WTC11 (cell line): ENCODE measurements around the gene CACNA1D. TPM values are rescaled to one million over a fixed set of nuclear protein-coding genes. Genes with fewer than 3 reads are reported as not detected.

ENCODE experiments used
- ATAC-seq: fragments of 200-7000 bp; cut with Tn5 transposase; 2 replicates; pipeline ENCODE4 v1.10.0; 2021; ENCODE audit warnings: mild to moderate bottlenecking, moderate library complexity
- CTCF ChIA-PET: fragments of 300-600 bp; sonication (Branson Sonifier 250); formaldehyde crosslinking; loops from one replicate; lab custom pipeline; 2021; ENCODE audit warnings: antibody characterized with exemption; lab: Charles Lee
- POLR2A ChIA-PET: fragments of 350-600 bp; sonication (Branson Sonifier 250); formaldehyde crosslinking; loops from one replicate; lab custom pipeline; 2021; ENCODE audit warnings: antibody characterized with exemption; lab: Charles Lee
- DNase-seq: peaks from one replicate; pipeline ENCODE4 v3.0.0; 2021; ENCODE audit warnings: low spot score
- H3K27ac Mint-ChIP-seq: 2 replicates; pipeline ENCODE4 v1.8.0; 2021; ENCODE audit warnings: mixed read lengths
- H3K27me3 Mint-ChIP-seq: 2 replicates; pipeline ENCODE4 v1.8.0; 2021; ENCODE audit warnings: low read depth, mild to moderate bottlenecking, moderate library complexity, mixed read lengths
- H3K36me3 Mint-ChIP-seq: 2 replicates; pipeline ENCODE4 v1.8.0; 2021; ENCODE audit warnings: mixed read lengths
- H3K4me1 Mint-ChIP-seq: 2 replicates; pipeline ENCODE4 v1.8.0; 2022; ENCODE audit warnings: mixed read lengths
- H3K4me3 Mint-ChIP-seq: 2 replicates; pipeline ENCODE4 v1.8.0; 2021; ENCODE audit warnings: mild to moderate bottlenecking, moderate library complexity, mixed read lengths
- H3K9me3 Mint-ChIP-seq: 2 replicates; pipeline ENCODE4 v1.8.0; 2021; ENCODE audit warnings: mixed read lengths
- ATF2 ChIP-seq: sonication (generic); formaldehyde crosslinking; IDR thresholded peaks from 2 replicates; pipeline ENCODE4 v1.8.1; 2022; ENCODE audit warnings: low read depth, missing genetic modification reagents, borderline replicate concordance
- ATF3 ChIP-seq: sonication (generic); formaldehyde crosslinking; conservative IDR thresholded peaks from 2 replicates; pipeline ENCODE4 v1.8.1; 2022; ENCODE audit warnings: mild to moderate bottlenecking, missing genetic modification reagents
- CBFB ChIP-seq: sonication (generic); formaldehyde crosslinking; IDR thresholded peaks from 2 replicates; pipeline ENCODE4 v1.8.1; 2022; ENCODE audit warnings: mild to moderate bottlenecking, low read depth, missing genetic modification reagents
- CDX4 ChIP-seq: fragments of 250-450 bp; sonication (Bioruptor Pico); IDR thresholded peaks from 2 replicates; pipeline ENCODE4 v1.9.0; 2021; ENCODE audit warnings: moderate library complexity, mild to moderate bottlenecking, inconsistent platforms, borderline replicate concordance
- CREM ChIP-seq: sonication (generic); formaldehyde crosslinking; IDR thresholded peaks from 2 replicates; pipeline ENCODE4 v1.8.1; 2022; ENCODE audit warnings: mild to moderate bottlenecking, missing genetic modification reagents, moderate library complexity
- CTCF ChIP-seq: fragments of 200-600 bp; IDR thresholded peaks from 2 replicates; pipeline ENCODE4 v1.8.0; 2022; ENCODE audit warnings: antibody characterized with exemption
- ESRRA ChIP-seq: sonication (generic); formaldehyde crosslinking; IDR thresholded peaks from 2 replicates; pipeline ENCODE4 v1.8.1; 2022; ENCODE audit warnings: mild to moderate bottlenecking, missing genetic modification reagents, borderline replicate concordance
- ETV6 ChIP-seq: sonication (generic); formaldehyde crosslinking; IDR thresholded peaks from 2 replicates; pipeline ENCODE4 v1.8.1; 2022; ENCODE audit warnings: mild to moderate bottlenecking, missing genetic modification reagents
- FOXK1 ChIP-seq: sonication (generic); formaldehyde crosslinking; IDR thresholded peaks from 2 replicates; pipeline ENCODE4 v1.8.0; 2022; ENCODE audit warnings: mild to moderate bottlenecking, moderate library complexity, missing genetic modification reagents
- GABPB1 ChIP-seq: sonication (generic); formaldehyde crosslinking; IDR thresholded peaks from 2 replicates; pipeline ENCODE4 v1.8.1; 2023; ENCODE audit warnings: mild to moderate bottlenecking, missing genetic modification reagents
- GRHL2 ChIP-seq: fragments of 250-450 bp; sonication (Bioruptor Pico); IDR thresholded peaks from 2 replicates; pipeline ENCODE4 v1.8.0; 2022; ENCODE audit warnings: mild to moderate bottlenecking, moderate library complexity; ENCODE audit not compliant: insufficient replicate concordance, severe bottlenecking
- HMGXB4 ChIP-seq: sonication (generic); formaldehyde crosslinking; IDR thresholded peaks from 2 replicates; pipeline ENCODE4 v1.8.1; 2023; ENCODE audit warnings: mild to moderate bottlenecking, moderate library complexity, missing genetic modification reagents
- KAT7 ChIP-seq: sonication (generic); formaldehyde crosslinking; IDR thresholded peaks from 2 replicates; pipeline ENCODE4 v1.8.1; 2023; ENCODE audit warnings: missing genetic modification reagents, mild to moderate bottlenecking, borderline replicate concordance
- MXD4 ChIP-seq: fragments of 250-450 bp; sonication (Bioruptor Pico); IDR thresholded peaks from 2 replicates; pipeline ENCODE4 v1.8.0; 2021; ENCODE audit warnings: mild to moderate bottlenecking, moderate library complexity, borderline replicate concordance
- NFYB ChIP-seq: sonication (generic); formaldehyde crosslinking; conservative IDR thresholded peaks from 2 replicates; pipeline ENCODE4 v1.8.0; 2022; ENCODE audit warnings: low read depth, missing genetic modification reagents
- NR1H2 ChIP-seq: sonication (generic); formaldehyde crosslinking; IDR thresholded peaks from 2 replicates; pipeline ENCODE4 v1.9.0; 2021; ENCODE audit warnings: mild to moderate bottlenecking, moderate library complexity, missing genetic modification reagents
- NR2C2 ChIP-seq: sonication (generic); formaldehyde crosslinking; IDR thresholded peaks from 2 replicates; pipeline ENCODE4 v1.8.0; 2022; ENCODE audit warnings: mild to moderate bottlenecking, missing genetic modification reagents
- PRRX2 ChIP-seq: fragments of 250-450 bp; sonication (Bioruptor Pico); IDR thresholded peaks from 2 replicates; pipeline ENCODE4 v1.8.0; 2021; ENCODE audit warnings: mild to moderate bottlenecking
- RORB ChIP-seq: fragments of 250-450 bp; sonication (Bioruptor Pico); IDR thresholded peaks from 2 replicates; pipeline ENCODE4 v1.9.0; 2021; ENCODE audit warnings: mild to moderate bottlenecking
- SMAD3 ChIP-seq: sonication (generic); formaldehyde crosslinking; IDR thresholded peaks from 2 replicates; pipeline ENCODE4 v1.8.0; 2022; ENCODE audit warnings: missing genetic modification reagents, mild to moderate bottlenecking, borderline replicate concordance
- SMAD4 ChIP-seq: sonication (generic); formaldehyde crosslinking; IDR thresholded peaks from 2 replicates; pipeline ENCODE4 v1.8.0; 2022; ENCODE audit warnings: mild to moderate bottlenecking, missing genetic modification reagents
- SP1 ChIP-seq: sonication (generic); formaldehyde crosslinking; conservative IDR thresholded peaks from 2 replicates; pipeline ENCODE4 v1.8.1; 2022; ENCODE audit warnings: missing genetic modification reagents
- ZNF121 ChIP-seq: sonication (generic); formaldehyde crosslinking; IDR thresholded peaks from 2 replicates; pipeline ENCODE4 v1.8.0; 2023; ENCODE audit warnings: missing genetic modification reagents
- total RNA-seq: library from RNA; stranded (reverse); gene quantifications from 3 replicates; pipeline ENCODE4 v1.2.3, GENCODE V29; 2021

Gene CACNA1D
- total RNA-seq, 1 experiment from 2014 or later = 2.3 TPM

GRCh38 chr3:53555068-53555588 lies 60.7 kb downstream of the CACNA1D start (continued):
- TF ChIP-seq CTCF = no peak
- TF ChIP-seq GABPB1 = no peak
- no peak for TF ChIP-seq NR1H2 (CRISPR knock-in tag)
- TF ChIP-seq MXD4 (CRISPR knock-in tag) = no peak
- TF ChIP-seq ETV6 (CRISPR knock-in tag) = no peak
- TF ChIP-seq ESRRA (CRISPR knock-in tag) = no peak
- TF ChIP-seq ATF2 = no peak
- TF ChIP-seq NFYB (CRISPR knock-in tag) = no peak
- TF ChIP-seq ZNF121 (CRISPR knock-in tag) = no peak
- no peak for TF ChIP-seq CREM (CRISPR knock-in tag)
- no peak for TF ChIP-seq SMAD4 (CRISPR knock-in tag)
- no peak for TF ChIP-seq KAT7 (CRISPR knock-in tag)
- no peak for TF ChIP-seq GRHL2 (CRISPR knock-in tag)

GRCh38 chr3:53566461-53567145 lies 72.2 kb downstream of the CACNA1D start:
- TF ChIP-seq GRHL2 (CRISPR knock-in tag) (no peak), RORB (CRISPR knock-in tag) (no peak), PRRX2 (no peak), ATF3 (CRISPR knock-in tag) (no peak), FOXK1 (CRISPR knock-in tag) (no peak), HMGXB4 (CRISPR knock-in tag) (no peak), NFYB (CRISPR knock-in tag) (no peak), NR2C2 (CRISPR knock-in tag) (no peak), SMAD4 (CRISPR knock-in tag) (no peak), SP1 (CRISPR knock-in tag) (no peak), CDX4 (no peak), CBFB (CRISPR knock-in tag) (no peak), ATF2 (no peak), SMAD3 (CRISPR knock-in tag) (no peak), ESRRA (CRISPR knock-in tag) (no peak)
- H3K27me3 Mint-ChIP-seq = no peaks in the 10 kb centered on the region
- DNase-seq = no peak
- POLR2A ChIA-PET = no interaction called here
- CTCF ChIA-PET = interaction anchor here (0.8 kb wide), 1 partner anchor 68 kb away, joined by 3 read pairs; no protein-coding TSS in a partner anchor
- no peak overlapping the region for H3K4me3 Mint-ChIP-seq
- H3K36me3 Mint-ChIP-seq = no peaks in the 10 kb centered on the region
- H3K4me1 Mint-ChIP-seq = no peaks in the 10 kb centered on the region
- no peak overlapping the region for H3K27ac Mint-ChIP-seq
- ATAC-seq = peak; percentile 52
- no peaks in the 10 kb centered on the region for H3K9me3 Mint-ChIP-seq
